Measurements from ENCODE around the gene STX18.

- TF ChIP-seq SRF (IDR thresholded peaks at IDR 0.05; ENCODE audit: low read depth) (no peak), CTCF (IDR thresholded peaks at IDR 0.05 in 2 of 3, conservative IDR thresholded peaks at IDR 0.05 in 1 of 3; ENCODE audit: borderline replicate concordance in 1 of 3, insufficient read depth in 1 of 3, low read depth in 2 of 3, low read length in 2 of 3) (no peak)
Measured at GRCh38 chr4:4509521-4509920, 32.3 kb downstream of the STX18 start.
